ENCODE data around the gene SLC24A3.
"Not testable (repeated sequence)": the region's sequence is repeated elsewhere in the genome, so short reads cannot be mapped to it uniquely, and the experiment has no call there.

Gene SLC24A3

DNA sequence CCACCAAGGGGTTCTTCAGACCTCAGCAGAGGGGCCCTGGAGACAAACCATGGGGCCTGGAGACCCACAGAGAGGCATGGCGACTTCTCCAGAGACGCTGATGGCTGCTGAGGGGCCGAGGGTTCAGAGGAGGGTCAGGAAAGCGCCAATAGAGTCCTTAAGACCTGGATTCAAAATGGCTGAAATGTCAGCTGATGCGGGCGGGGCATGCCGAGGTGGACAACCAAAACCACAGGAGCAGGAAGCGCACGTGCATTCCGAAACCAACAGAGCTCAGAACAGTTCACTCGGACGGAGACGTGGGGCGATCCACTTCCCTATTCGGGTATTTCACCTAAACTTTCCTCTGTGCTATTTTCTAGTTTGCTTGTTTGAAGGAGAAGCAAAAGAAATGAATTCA is 445.7 kb downstream of the SLC24A3 start:
- no peak for DNase-seq

DNA sequence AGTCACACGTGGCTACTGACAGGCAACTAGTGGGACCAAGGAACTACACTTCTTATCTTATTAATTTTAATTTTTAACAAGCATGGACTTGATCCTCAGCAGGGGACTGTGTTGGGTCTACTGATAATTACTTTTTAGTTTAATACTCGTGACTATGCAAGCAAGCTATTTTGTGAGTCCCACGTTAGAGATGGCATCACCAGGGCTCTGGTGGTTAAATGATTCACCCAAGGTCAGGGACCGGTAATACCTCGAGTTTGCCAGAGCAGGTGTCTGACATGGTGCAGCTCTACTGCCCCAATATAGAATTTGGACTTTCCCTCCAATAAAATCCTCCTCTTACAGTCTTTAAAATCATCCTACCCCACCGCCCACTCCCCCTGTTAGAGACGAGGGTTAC is 447.0 kb downstream of the SLC24A3 start:
- DNase-seq, result no peak

DNA sequence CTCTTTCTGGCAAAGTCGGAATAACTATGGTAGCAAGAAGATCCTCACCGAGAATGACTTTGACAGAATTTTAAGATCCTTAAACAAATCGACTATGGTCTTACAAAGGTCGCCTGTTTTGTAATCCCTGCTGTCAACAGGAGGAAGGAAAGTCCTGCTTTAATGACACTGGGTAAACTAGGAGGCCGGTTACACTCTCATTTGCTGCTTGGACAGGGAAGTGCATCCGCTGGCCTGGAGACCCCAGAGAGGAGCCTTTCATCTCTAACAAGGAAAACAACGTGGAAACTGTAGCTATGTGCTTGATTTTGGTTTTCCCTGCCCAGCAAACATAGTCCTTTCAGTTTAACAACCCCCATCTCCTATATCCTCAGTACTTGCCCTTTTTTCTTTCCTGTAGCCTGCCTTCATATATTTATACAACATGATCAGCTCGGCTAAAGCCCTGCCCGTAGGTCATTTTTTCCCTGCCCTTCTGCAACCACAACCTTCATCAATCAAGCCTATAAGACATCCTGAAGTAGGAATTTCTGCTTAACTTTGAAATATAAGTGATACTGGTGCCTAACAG is 448.5 kb downstream of the SLC24A3 start:
- no peak for DNase-seq

DNA sequence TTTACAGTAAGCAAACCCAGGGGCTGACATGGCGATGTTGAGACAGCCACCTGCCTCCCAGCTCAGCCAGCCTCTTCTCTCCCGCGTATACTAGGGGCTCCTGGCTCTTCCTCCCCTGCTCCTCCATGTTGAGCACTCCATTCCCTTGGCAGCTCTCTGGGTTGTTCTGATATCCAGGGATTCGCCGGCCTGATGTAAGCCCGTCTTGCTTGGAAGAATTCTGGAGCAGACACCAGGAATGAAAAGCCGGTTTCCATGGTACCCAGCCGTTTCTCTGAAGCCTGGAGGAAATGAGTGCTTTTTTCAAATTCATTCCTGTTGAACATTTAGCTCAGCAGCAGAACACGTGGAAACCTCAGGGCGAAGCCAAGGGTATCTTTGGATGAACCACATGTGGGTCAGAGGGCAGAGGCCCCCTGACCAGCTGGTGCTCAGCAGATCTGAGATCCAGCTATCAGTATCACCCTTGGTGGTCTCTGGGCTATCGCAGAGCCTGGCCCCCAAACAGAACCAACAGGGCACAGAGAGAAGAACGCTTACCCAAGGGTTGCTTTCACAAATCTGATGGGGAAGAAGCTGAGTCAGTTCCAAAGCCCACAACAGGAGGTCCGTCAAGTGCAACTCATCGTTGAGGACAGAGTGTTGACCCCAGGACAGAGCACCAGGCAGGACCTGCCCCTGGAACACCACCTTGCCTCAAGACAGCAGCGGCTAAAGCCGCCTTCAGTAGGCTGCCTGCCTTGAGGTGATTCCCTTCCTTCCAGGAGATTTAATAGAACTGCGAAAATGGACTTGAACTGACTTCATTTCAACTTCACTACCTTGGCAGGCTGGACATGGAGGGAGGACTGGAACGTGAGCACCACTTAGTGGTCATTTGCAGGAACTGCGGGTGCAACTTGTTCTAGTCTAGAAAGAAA is 449.5 kb downstream of the SLC24A3 start:
- peak; percentile 1 to 100 (median 81) for DNase-seq

- no peak for DNase-seq
Observed at GRCh38 chr20:19662637-19662995, 450.2 kb downstream of the SLC24A3 start.

DNA sequence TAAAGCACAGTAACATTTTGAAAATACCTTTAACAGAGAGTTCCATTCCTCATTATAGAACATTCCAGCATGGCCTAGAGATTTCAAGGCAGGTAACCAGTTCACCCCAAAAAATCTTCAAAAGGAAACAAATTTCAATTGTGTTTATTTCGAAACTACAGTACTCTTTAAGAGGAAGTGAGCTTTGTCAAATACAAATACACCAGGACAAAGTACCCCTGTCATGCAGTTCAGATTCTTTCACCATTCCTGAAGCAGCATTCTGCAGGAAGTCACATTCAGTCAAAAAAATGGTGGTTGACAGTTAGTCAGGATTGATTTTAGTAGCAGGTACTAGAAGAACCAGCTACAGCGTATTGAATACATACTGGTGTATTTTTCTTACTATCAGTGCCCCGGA is 456.0 kb downstream of the SLC24A3 start:
- DNase-seq, result no peak

DNA sequence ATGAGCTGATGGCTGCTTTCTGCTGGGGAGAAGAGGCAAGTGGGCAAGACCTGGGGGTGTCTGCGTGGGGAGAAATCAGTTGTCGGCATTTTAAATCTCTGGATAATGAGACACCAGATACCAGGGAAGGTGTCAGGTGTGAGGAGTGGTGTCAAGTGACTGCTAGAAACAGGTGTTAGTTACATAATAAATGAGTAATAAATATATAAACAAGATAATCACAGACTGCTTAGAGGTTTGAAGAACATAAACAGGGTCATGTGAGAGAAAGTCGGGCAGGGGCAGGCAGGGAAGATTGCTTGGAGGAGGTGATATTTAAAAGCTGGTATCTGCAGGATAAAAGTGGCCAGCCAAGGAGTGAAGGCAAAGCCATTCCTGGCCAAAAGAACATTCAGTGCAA is 458.4 kb downstream of the SLC24A3 start:
- DNase-seq, result no peak

DNA sequence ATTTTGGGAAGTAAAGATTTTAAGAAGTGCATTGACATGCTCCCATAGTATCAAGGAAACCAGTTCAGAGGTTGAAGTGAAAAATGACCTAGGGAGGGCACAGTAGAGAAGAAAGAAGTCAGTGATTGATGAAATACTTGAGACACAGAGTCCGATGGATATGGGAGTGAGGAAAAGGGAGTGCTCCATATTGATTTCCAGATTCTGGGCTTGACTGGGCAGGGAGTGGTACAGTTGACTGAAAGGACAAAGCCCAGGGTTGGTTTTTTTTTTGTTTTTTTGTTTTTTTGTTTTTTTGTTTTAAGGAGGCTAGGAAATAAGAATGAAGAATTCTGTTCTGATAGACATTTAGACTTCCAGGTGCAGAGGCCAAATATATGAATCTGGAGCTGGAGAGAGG is 458.9 kb downstream of the SLC24A3 start:
- DNase-seq, result no peak

GRCh38 chr20:19672498-19672897 is 460.1 kb downstream of the SLC24A3 start:
- no peak for DNase-seq

- no peak for DNase-seq
Observed at GRCh38 chr20:19673575-19673974, 461.1 kb downstream of the SLC24A3 start.

GRCh38 chr20:19676202-19676601 is 463.8 kb downstream of the SLC24A3 start:
- no peak for DNase-seq

- DNase-seq, result no peak
Observed at GRCh38 chr20:19677336-19677735, 464.9 kb downstream of the SLC24A3 start.

DNA sequence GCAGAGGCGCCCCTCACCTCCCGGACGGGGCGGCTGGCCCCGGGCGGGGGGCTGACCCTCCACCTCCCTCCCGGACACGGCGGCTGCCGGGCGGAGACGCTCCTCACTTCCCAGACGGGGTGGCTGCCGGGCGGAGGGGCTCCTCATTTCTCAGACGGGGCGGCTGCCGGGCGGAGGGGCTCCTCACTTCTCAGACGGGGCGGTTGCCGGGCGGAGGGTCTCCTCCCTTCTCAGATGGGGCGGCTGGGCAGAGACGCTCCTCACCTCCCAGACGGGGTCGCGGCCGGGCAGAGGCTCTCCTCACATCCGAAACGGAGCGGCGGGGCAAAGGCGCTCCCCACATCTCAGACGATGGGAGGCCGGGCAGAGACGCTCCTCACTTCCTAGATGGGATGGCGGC is 466.1 kb downstream of the SLC24A3 start:
- not testable (repeated sequence) for DNase-seq

DNA sequence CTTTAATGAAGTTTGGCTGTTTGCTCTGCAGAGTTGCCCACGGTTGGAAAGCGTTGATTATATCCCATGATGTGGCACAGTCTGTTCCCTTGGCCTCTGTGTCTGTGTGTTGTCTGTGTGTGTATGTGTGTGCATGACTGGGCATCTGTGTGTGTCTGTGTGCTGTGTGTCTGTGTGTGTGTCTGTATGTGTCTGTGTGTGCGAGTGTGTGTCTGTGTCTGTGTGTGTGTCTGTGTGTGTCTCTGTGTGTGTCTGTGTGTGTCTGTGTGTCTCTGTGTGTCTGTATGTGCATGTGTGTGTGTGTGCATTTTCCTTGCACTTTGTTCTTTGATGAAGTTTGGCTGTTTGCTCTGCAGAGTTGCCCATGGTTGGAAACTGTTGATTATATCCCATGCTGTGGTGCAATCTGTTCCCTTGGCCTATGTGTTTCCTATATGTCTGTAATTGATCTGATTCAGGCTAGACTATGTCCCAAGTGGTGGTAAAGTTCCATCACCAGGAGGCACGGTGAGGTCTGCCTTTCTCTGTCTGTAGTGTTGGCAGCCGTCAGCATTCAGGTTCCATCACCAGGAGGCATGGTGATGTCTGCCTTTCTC is 467.6 kb downstream of the SLC24A3 start:
- DNase-seq, result no peak

DNA sequence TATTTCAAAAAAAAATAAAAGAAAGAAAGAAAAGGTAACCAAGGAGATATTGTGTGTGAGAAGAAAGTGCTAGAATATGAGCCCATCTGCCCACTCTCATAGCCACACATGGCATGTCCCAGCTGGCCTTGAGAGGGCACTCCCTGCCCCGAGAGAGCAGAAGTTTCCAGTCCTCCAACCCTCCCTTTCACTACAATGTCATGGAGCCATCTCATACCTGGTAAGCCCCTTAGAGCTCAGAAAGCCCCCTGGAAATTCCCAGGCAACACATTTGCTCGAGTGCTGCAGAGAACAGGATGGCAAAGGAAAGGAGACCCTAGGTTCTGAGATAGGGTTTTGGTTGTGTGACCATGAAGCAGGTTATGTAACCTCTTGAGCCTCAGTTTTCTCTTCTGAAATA is 469.8 kb downstream of the SLC24A3 start:
- no peak for DNase-seq

- DNase-seq, result no peak
Observed at GRCh38 chr20:19683188-19683587, 470.7 kb downstream of the SLC24A3 start.

DNA sequence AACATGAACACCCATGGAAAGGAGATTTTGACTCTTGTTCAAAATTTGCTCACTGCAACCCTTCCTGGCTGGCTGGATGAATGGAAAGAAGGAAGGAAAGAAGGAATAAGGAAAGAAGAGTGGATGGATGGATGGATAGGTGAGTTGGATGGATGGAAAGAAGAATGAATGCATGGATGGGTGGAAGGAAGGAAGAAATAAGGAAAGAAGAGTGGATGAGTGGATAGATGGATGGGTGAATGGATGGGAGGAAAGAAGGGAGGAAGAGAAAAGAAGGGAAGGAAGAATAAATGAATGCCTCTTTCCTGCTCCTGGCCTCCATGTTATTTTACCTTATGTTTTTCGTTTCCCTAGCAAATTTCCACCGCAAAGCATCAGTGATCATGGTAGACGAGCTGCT is 471.4 kb downstream of the SLC24A3 start:
- no peak for DNase-seq

DNA sequence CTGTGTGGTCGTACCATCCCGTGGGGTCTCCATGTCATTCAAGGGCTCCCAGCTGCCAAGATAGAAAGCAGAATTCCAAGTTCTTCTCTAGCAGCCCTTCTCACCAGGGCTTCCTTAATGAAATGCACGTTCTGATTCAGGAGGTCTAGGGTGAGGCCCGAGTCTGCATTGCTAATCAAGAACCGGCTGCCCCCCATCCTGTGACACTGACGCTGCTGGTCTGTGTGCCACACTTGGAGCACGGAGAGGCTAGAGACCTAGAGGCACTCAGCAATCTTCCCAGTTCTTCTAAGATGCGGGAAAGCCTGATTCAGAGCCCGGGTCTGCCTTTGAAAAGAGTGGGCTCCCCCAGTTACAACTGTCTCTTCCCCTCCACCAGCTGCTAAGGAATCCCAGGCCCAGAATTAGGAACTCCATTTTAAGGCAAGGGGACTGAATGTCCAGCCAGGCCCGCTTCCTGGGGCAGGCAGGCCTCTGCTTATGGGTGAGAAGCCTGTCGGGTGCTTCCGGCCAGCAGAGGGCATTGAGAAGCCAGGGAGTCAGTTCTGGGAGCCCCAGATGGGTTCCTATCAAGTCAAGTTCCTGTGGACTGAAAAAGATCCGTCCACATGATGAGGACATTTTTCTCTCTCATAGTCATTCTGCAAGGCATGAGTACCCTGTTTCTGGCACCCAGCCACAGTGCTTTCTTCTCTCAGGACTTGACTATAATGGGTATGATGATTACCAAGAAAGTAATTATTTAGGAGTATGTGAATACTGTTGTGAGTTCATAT is 475.8 kb downstream of the SLC24A3 start:
- DNase-seq, result no peak

DNA sequence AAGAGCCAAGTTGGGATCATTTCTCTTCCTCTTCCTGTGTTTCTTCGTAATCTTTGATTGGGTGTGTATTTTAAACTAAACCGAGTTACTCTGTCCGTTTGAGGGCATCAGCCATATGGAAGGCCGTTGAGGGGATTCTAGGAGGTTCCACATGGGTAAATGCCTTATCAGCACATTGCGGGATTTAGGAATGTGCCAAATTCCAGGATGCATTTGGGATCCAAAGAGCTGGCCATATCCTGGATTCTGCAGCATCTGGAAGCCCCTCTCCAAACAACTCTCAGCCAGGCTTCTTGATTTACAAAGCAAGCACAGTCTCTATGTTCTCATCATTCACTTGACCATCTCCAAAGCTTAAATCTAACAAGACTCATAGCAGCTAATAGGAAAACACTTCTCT is 478.0 kb downstream of the SLC24A3 start:
- DNase-seq, result no peak

GRCh38 chr20:19691125-19691524 is 478.7 kb downstream of the SLC24A3 start:
- DNase-seq, result no peak

GRCh38 chr20:19692100-19692499 is 479.7 kb downstream of the SLC24A3 start:
- no peak for DNase-seq

DNA sequence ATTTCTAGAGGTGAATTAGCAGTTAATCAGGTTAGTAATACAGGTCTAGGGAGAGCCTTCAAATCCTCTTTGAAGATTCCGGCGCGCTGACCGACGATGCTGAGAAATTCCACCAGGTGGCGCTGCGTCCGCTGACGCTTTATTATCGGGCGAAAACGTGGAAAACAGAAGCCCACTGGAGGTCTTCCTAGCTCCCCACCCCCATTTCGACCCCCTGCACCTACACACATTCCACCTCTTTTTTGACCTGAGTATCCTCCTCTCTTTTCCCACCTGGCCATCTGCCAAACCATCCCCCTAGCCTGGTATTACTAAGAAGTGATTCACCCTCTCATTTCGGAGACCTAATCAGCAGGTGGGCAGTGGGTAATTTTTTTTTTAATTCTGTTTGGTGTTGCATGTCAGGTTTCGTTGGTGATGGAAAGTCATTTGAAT is 480.3 kb downstream of the SLC24A3 start:
- peak in 2 of 6 experiments; percentile 3 to 6 for DNase-seq

GRCh38 chr20:19693508-19693907 is 481.1 kb downstream of the SLC24A3 start:
- no peak for DNase-seq

Data from stimulated activated naive CD4-positive, alpha-beta T cell (primary cell).